AG04449 (cell line): ENCODE data around the gene RSPH9.

Experiments used
- CTCF ChIA-PET: fragments of 350-600 bp; formaldehyde crosslinking; extraction: SDS; loops from one replicate; lab custom pipeline; 2021; ENCODE audit warnings: antibody characterized with exemption; lab: Yijun Ruan, JAX
- POLR2A ChIA-PET: fragments of 400-600, 350-600 bp; formaldehyde crosslinking; extraction: SDS; loops from one replicate; lab custom pipeline; 2020; ENCODE audit warnings: antibody characterized with exemption, inconsistent platforms; lab: Yijun Ruan, JAX
- DNase-seq: peaks from one replicate; pipeline ENCODE4 v3.0.0-alpha.2; 2010; ENCODE audit warnings: low read depth, low spot score
- H3K4me3 ChIP-seq: 2 replicates; pipeline ENCODE4 v1.5.1; 2011; ENCODE audit warnings: low read depth, mild to moderate bottlenecking, control low read depth, low read length
- CTCF ChIP-seq: IDR thresholded peaks from one replicate; pipeline ENCODE4 v1.5.1; 2011; ENCODE audit warnings: mild to moderate bottlenecking, moderate library complexity, low read length, control low read depth, inconsistent platforms; ENCODE audit not compliant: insufficient read depth; ENCODE audit errors: missing control alignments

Gene RSPH9

GRCh38 chr6:43621078-43621835 lies 23.6 kb upstream of the RSPH9 start:
- ChIA-PET POLR2A (interaction anchor here (1.1 kb wide), 1 partner anchor 458 kb away, joined by 4 read pairs; no protein-coding TSS in a partner anchor), CTCF (interaction anchor here (2.0 to 5.5 kb wide), 2 partner anchors 13 to 458 kb away, joined by 7 to 44 read pairs; no protein-coding TSS in a partner anchor)
- DNase-seq: no peak
- no peak overlapping the region for H3K4me3 ChIP-seq
- no peak for TF ChIP-seq CTCF

GRCh38 chr6:43621836-43622180 lies 23.0 kb upstream of the RSPH9 start:
- no peak overlapping the region for H3K4me3 ChIP-seq
- POLR2A ChIA-PET: no interaction called here
- TF ChIP-seq CTCF: no peak
- DNase-seq: no peak
- CTCF ChIA-PET: interaction anchor here (2.0 to 5.5 kb wide), 2 partner anchors 13 to 457 kb away, joined by 7 to 44 read pairs; no protein-coding TSS in a partner anchor

GRCh38 chr6:43622541-43622940 lies 22.3 kb upstream of the RSPH9 start:
- CTCF ChIA-PET: interaction anchor here (2.0 kb wide), 1 partner anchor 456 kb away, joined by 7 read pairs; no protein-coding TSS in a partner anchor
- no peak for DNase-seq
- H3K4me3 ChIP-seq: no peak overlapping the region
- POLR2A ChIA-PET: interaction anchor here (0.9 kb wide), 1 partner anchor 9 kb away, joined by 3 read pairs; no protein-coding TSS in a partner anchor
- TF ChIP-seq CTCF: no peak

- TF ChIP-seq CTCF: no peak
- ChIA-PET CTCF (interaction anchor here (0.6 to 3.5 kb wide), 2 partner anchors 16 to 706 kb away, joined by 3 to 21 read pairs; no protein-coding TSS in a partner anchor), POLR2A (interaction anchor here (0.6 kb wide), 1 partner anchor 8 kb away, joined by 5 read pairs; no protein-coding TSS in a partner anchor)
- H3K4me3 ChIP-seq: no peak overlapping the region
- no peak for DNase-seq
Observed at GRCh38 chr6:43623880-43624785, 20.7 kb upstream of the RSPH9 start.

GRCh38 chr6:43624786-43625288 lies 20.0 kb upstream of the RSPH9 start:
- no peak overlapping the region for H3K4me3 ChIP-seq
- no peak for TF ChIP-seq CTCF
- ChIA-PET POLR2A (interaction anchor here (0.6 kb wide), 1 partner anchor 8 kb away, joined by 5 read pairs; no protein-coding TSS in a partner anchor), CTCF (interaction anchor here (2.1 to 3.5 kb wide), 2 partner anchors 11 to 17 kb away, joined by 6 to 21 read pairs; no protein-coding TSS in a partner anchor)
- DNase-seq: no peak
